SK-N-MC (cell line): Measurements from ENCODE around the gene PAN3.

Source experiments
- DNase-seq: peaks from one replicate; pipeline ENCODE4 v3.0.0-alpha.2; 2011; ENCODE audit warnings: low read depth, low spot score
- H3K27ac ChIP-seq: fragments of 200-600 bp; sonication (generic); 2 replicates; pipeline ENCODE4 v1.5.1; 2016; ENCODE audit warnings: mixed run types
- H3K36me3 ChIP-seq: fragments of 200-600 bp; sonication (generic); 2 replicates; pipeline ENCODE4 v1.6.1; 2017; ENCODE audit warnings: antibody characterized with exemption, low read length, mixed read lengths; ENCODE audit not compliant: insufficient read depth
- H3K4me3 ChIP-seq: fragments of 200-600 bp; sonication (generic); 2 replicates; pipeline ENCODE4 v1.5.1; 2016
- H3K9ac ChIP-seq: fragments of 200-600 bp; sonication (generic); 2 replicates; pipeline ENCODE4 v1.8.0; 2017; ENCODE audit warnings: mixed run types, mixed read lengths; ENCODE audit not compliant: insufficient read length
- H3K9me3 ChIP-seq: fragments of 200-600 bp; sonication (generic); 2 replicates; pipeline ENCODE4 v1.6.1; 2017; ENCODE audit warnings: low read depth, mild to moderate bottlenecking, antibody characterized with exemption, low read length, moderate library complexity, mixed read lengths
- EZH2 ChIP-seq: fragments of 200-600 bp; sonication (generic); IDR thresholded peaks from one replicate; pipeline ENCODE4 v1.6.1; 2017; ENCODE audit warnings: antibody characterized with exemption
- FOXP2 ChIP-seq: optimal IDR thresholded peaks from 2 replicates; pipeline ENCODE3; 2011; ENCODE audit warnings: mild to moderate bottlenecking, moderate library complexity; ENCODE audit not compliant: insufficient read depth; ENCODE audit errors: extremely low read length, control extremely low read depth
- POLR2AphosphoS5 ChIP-seq: IDR thresholded peaks from 2 replicates; pipeline ENCODE4 v1.6.1; 2012; ENCODE audit warnings: mild to moderate bottlenecking, low read depth, low read length, borderline replicate concordance

PAN3 gene

DNA sequence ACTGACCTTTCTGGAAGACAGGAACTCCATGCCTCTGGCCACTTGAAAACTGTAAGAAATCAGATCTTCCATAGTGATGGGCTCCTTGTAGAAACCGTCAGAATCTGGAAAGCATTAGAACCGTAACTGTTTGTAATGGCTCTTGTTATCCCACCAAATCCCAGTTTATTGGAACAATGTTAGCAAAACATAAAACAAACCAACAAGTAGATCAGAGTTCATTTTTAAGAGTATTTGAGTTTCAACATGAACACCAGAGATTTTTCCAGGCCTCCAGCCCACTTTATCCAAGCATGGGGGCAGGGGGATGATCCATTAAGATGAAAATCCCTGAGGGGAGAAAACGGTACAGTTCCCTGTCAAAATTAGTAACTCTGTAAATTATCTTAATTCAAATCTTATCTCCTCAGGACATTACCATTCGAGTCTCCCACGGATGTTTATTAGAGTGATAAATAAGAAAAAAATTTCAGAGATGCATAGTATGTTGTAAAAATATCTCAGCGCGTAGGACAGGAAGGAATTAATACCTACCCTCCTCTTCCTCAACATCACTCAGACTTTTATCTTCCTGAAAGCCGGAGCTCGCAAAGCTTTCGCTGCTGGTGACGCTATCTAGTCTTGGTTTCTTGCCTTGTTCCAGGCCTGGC is 184.0 kb downstream of the PAN3 start:
- H3K9me3 ChIP-seq, result no peaks in the 10 kb centered on the region
- no peak overlapping the region for H3K27ac ChIP-seq
- no peaks in the 10 kb centered on the region for H3K36me3 ChIP-seq
- H3K4me3 ChIP-seq, result no peak overlapping the region
- no peak for DNase-seq
- no peak for TF ChIP-seq FOXP2
- TF ChIP-seq POLR2AphosphoS5, result no peak
- no peak for TF ChIP-seq EZH2
- H3K9ac ChIP-seq, result no peak overlapping the region

DNA sequence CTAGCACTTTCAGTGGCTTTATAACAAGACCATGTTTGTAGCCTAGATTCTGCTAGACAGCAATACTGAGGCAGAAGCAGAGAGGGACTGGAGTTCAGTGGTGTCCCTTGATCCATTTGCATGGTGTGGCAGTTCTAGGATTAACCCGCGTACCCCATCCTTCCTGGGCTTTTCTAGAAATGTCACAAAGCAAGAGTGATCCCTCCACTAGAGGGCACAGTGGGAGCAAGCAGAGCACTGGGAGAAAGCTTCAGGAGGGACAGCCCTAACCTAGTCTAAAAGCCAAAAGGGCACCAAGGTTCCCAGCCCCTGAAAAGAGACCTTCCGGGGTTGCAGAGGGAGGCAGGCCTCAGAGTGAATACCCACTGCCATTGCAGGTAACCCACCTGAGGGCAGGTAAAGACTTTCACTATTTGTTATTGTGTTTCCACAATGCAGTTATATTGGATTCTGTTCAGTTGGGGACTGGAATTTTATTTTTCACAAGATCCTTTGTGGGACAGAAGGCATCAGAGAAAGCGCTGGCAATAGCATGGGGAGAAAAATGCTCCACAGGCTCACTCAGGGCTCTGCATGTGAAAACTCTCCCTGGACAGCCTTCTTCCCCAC is 185.9 kb downstream of the PAN3 start:
- H3K9me3 ChIP-seq, result no peaks in the 10 kb centered on the region
- peak; percentile 51 for DNase-seq
- no peaks in the 10 kb centered on the region for H3K36me3 ChIP-seq
- TF ChIP-seq FOXP2, result no peak
- no peak for TF ChIP-seq EZH2
- no peak for TF ChIP-seq POLR2AphosphoS5
- H3K27ac ChIP-seq, result no peak overlapping the region
- H3K4me3 ChIP-seq, result no peak overlapping the region
- H3K9ac ChIP-seq, result no peak overlapping the region

DNA sequence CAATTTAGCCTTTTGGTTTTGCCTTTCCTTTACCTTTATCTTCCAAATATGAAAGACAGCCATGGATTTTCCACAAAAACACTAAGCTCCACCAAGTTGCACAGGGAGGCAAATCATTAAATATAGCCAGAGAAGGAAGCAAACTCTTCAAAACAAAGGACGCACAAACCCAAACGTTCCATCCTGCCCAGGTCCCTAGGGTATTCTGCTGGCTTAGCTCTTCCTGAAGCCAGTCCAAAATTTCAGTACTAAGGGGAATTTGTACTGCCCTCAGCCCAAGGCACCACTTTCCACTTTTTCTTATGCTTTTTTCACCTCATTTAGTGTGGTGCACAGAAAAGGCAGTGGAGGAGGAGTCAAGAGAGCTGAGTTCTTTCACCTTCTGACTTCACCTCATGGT is 186.7 kb downstream of the PAN3 start:
- H3K9me3 ChIP-seq, result no peaks in the 10 kb centered on the region
- H3K4me3 ChIP-seq, result no peak overlapping the region
- no peak for TF ChIP-seq FOXP2
- H3K36me3 ChIP-seq, result no peaks in the 10 kb centered on the region
- DNase-seq, result no peak
- no peak overlapping the region for H3K9ac ChIP-seq
- H3K27ac ChIP-seq, result no peak overlapping the region

DNA sequence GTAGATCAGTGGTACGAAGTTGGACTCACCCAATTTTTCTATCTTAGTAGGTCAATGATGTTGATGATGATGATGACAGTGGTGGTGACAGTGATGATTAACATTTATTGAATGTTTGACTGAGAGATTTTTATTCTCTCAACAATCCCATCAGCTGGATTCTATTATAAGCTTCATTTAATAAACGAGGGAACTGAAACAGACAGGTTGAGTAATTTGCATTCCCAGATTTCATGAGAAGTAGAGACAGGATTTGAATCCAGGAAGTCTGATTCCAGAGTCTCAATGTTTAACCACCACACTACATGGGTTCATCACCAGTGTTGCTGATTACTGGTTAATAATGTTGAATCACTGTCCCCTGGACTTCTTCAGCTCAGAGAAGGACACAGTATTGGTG is 187.7 kb downstream of the PAN3 start:
- no peak for TF ChIP-seq EZH2
- no peak for TF ChIP-seq POLR2AphosphoS5
- no peak for TF ChIP-seq FOXP2
- DNase-seq, result no peak
- no peaks in the 10 kb centered on the region for H3K36me3 ChIP-seq
- no peaks in the 10 kb centered on the region for H3K9me3 ChIP-seq
- H3K9ac ChIP-seq, result no peak overlapping the region
- H3K27ac ChIP-seq, result no peak overlapping the region
- H3K4me3 ChIP-seq, result no peak overlapping the region

DNA sequence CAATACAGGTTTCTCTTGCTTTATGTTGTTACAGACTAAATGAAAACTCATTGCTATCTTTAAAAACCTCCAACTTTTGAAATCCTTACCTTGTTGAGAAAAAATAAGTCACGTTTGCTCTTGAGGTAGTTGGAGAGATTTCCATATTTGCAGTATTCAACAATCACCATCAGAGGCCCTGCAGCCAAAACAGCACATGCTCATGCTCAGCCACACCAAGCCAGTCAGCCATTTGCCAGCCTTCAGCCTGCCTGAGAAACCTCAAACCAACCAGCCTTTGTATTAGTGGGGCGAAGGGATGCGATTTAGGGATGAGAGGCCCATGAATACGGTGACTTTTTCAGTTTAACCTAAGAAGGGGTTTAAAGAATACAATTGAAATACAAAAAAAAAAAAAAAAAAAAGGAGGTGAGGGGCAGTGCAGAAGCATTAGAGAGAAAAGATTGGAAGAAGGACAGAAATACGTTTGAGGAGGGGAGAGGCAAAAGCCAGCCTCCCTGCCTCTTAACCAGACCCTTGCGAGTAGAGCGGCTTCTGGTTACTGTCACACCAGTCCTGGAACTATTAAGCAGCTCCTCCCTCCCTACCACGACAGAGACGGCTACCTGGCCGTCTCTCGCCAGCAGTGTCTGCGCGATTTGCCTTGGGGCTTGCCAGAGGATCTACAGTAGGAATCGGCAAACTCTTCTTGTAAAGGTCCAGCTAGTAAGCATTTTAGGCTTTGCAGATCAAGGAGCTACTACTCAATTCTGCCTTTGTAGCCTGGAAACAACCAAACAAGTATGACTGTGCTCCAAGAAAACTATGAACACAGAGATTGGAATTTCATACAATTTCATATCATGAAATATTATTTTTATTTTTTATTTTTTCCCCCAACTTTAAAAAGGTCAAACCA is 189.3 kb downstream of the PAN3 start:
- TF ChIP-seq POLR2AphosphoS5 (no peak), EZH2 (no peak), FOXP2 (no peak)
- Histone ChIP-seq H3K4me3 (no peak overlapping the region), H3K9ac (no peak overlapping the region), H3K9me3 (no peaks in the 10 kb centered on the region), H3K27ac (no peak overlapping the region), H3K36me3 (no peaks in the 10 kb centered on the region)
- DNase-seq, result no peak

DNA sequence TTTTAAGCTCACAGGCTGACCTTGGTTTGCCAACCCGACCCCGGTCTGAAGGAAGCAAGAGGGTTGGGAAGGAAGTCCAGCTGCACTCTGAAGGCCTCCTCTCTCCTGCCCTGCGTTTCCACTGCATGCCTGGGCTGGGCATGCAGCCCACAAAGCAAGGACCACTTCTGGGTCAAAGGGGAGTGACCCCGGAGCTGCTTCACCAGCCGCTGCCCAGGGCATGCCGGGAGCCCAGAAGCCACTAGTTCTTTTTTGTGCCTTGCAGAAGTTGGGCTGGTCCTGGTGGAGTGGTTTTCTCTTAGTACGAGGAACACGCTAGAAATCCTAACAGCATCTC is 189.9 kb downstream of the PAN3 start:
- Histone ChIP-seq H3K4me3 (no peak overlapping the region), H3K9me3 (no peaks in the 10 kb centered on the region), H3K9ac (no peak overlapping the region), H3K36me3 (no peaks in the 10 kb centered on the region), H3K27ac (no peak overlapping the region)
- TF ChIP-seq EZH2, result no peak
- no peak for TF ChIP-seq FOXP2
- TF ChIP-seq POLR2AphosphoS5, result no peak
- no peak for DNase-seq

DNA sequence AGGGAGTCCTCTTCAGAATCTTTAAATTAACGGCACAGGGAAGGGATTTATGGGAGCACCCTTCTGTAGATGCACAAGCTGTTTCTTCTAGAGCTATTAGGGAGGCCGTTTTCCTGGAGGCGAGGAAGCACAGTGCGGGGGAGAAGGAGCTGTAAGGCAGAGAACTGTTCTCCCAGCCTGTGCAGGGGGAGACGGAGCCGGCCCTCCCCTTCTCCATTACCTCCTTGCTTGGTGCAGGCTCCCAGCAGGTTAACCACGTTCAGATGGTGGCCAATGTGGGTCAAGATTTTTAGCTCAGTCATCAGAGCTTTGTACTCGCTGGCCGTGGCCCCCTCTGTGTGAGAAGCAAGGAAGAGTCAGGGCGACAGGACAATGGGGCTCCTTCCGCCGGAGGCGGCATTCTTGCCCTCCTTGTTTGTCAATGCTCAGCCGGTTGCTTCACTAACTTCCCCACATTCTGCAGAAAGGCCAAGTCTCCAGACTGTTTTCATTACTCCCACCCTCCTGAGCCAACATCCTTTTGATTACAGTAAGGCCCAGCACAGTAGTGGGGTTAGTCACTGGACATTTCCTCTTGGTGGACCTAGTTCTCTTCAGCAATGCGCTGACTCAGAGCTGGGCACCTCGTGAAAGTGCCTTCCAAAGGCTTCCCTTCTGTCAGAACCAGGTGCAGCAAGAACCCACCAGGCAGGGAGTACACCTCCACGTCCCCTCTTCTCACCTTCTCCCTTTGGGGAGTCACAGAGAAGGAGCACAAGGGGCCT is 191.2 kb downstream of the PAN3 start:
- Histone ChIP-seq H3K9ac (no peak overlapping the region), H3K4me3 (no peak overlapping the region), H3K36me3 (no peaks in the 10 kb centered on the region), H3K9me3 (no peaks in the 10 kb centered on the region), H3K27ac (no peak overlapping the region)
- TF ChIP-seq EZH2 (no peak), POLR2AphosphoS5 (no peak), FOXP2 (no peak)
- no peak for DNase-seq

DNA sequence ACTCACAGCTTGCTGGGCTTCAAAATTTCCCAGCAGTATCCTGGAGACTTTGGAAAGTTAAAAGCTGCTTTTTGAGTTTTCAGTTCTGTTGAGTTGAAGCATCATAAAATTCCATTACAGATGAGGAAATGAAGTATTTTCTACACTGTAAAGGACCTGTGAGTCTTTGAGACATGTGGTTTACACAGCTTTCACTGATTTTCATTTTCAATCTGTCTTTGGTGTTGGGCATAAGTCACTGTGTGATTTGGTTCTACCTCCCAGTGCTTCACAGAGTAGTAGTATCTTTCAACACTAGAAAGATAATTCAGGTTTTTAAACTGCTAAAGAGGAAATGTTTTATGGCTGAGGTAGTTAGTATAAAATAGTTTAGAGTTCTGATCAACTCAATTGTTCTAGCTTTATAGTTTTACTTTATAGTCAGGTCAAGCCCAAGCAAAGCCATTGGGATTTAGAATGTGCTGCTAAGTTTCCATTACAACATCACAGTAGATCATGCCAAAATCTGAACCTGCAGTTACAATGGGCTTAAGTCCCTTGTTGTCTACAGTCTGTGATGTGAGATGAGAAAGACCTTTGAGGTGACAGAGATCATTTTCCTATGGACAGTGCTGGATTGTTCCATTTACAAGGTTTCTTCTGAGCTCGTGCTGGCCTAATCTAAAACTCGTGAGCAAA is 195.0 kb downstream of the PAN3 start:
- H3K36me3 ChIP-seq, result no peaks in the 10 kb centered on the region

More for the DNA sequence above, 195.0 kb downstream of the PAN3 start:
- no peaks in the 10 kb centered on the region for H3K9me3 ChIP-seq
- no peak overlapping the region for H3K4me3 ChIP-seq
- TF ChIP-seq POLR2AphosphoS5 (no peak), EZH2 (no peak), FOXP2 (no peak)
- no peak overlapping the region for H3K9ac ChIP-seq
- DNase-seq, result no peak
- no peak overlapping the region for H3K27ac ChIP-seq
